ENCODE measurements around the gene JUP. TPM values are rescaled to one million over a fixed set of nuclear protein-coding genes. Genes with fewer than 3 reads are reported as not detected.

Gene JUP
- total RNA-seq, 1 donor from 2014 or later = 1.3 TPM

GRCh38 chr17:41710472-41711090, 75.9 kb downstream of the JUP start:
- no peak overlapping the region for H3K4me3 Mint-ChIP-seq (ENCODE audit: low read depth)
- intact Hi-C loops (cut with micrococcal nuclease) = no loop called here
- DNase-seq (ENCODE audit: low spot score) = no peak
- peaks cover 8% of the 10 kb centered on the region for H3K4me1 Mint-ChIP-seq (ENCODE audit: low read depth)
- no peaks in the 10 kb centered on the region for H3K36me3 Mint-ChIP-seq (ENCODE audit: low read depth)
- H3K27ac Mint-ChIP-seq = no peak overlapping the region
- peaks cover 4% of the 10 kb centered on the region for H3K27me3 Mint-ChIP-seq (ENCODE audit: low read depth)
- H3K9me3 Mint-ChIP-seq = no peaks in the 10 kb centered on the region

- H3K4me1 Mint-ChIP-seq (ENCODE audit: low read depth) = peaks cover 8% of the 10 kb centered on the region
- no peak overlapping the region for H3K27ac Mint-ChIP-seq
These were observed 78.5 kb downstream of the JUP start for GRCh38 chr17:41707803-41708669.

GRCh38 chr17:41705271-41705991, 81.1 kb downstream of the JUP start:
- peaks cover 5% of the 10 kb centered on the region for H3K4me1 Mint-ChIP-seq (ENCODE audit: low read depth)
- no peak overlapping the region for H3K4me3 Mint-ChIP-seq (ENCODE audit: low read depth)
- no peaks in the 10 kb centered on the region for H3K36me3 Mint-ChIP-seq (ENCODE audit: low read depth)
- no peaks in the 10 kb centered on the region for H3K9me3 Mint-ChIP-seq
- no peaks in the 10 kb centered on the region for H3K27me3 Mint-ChIP-seq (ENCODE audit: low read depth)
- no peak for DNase-seq (ENCODE audit: low spot score)
- H3K27ac Mint-ChIP-seq = no peak overlapping the region
- intact Hi-C loops (cut with micrococcal nuclease) = no loop called here

More at GRCh38 chr17:41707803-41708669, 78.5 kb downstream of the JUP start:
- intact Hi-C loops (cut with micrococcal nuclease) = no loop called here
- Mint-ChIP-seq H3K4me3 (ENCODE audit: low read depth) (no peak overlapping the region), H3K27me3 (ENCODE audit: low read depth) (peaks cover 4% of the 10 kb centered on the region), H3K36me3 (ENCODE audit: low read depth) (no peaks in the 10 kb centered on the region), H3K9me3 (no peaks in the 10 kb centered on the region)
- no peak for DNase-seq (ENCODE audit: low spot score)

Other genes with a start within 250 kb of the JUP start
- gene KRT9, start 214.7 kb downstream of the JUP start, total RNA-seq = not detected in 2 replicates
- gene KRT14, start 199.8 kb downstream of the JUP start, total RNA-seq = not detected in 2 replicates
- not detected in 2 replicates for gene KRT16, start 173.9 kb downstream of the JUP start, total RNA-seq
- not detected in 2 replicates for gene KRT17, start 162.1 kb downstream of the JUP start, total RNA-seq
- 779 and 785 TPM in 2 replicates for gene EIF1, start 97.8 kb downstream of the JUP start, total RNA-seq
- not detected in 2 replicates for gene GAST, start 74.4 kb downstream of the JUP start, total RNA-seq
- 0.11 and 0.23 TPM in 2 replicates for gene HAP1, start 52.1 kb downstream of the JUP start, total RNA-seq
- gene P3H4, start 25.2 kb upstream of the JUP start, total RNA-seq = 7.8 and 8.6 TPM in 2 replicates
- gene FKBP10, start 26.3 kb upstream of the JUP start, total RNA-seq = 1.3 and 1.4 TPM in 2 replicates
- 59.9 and 62.0 TPM in 2 replicates for gene NT5C3B, start 49.5 kb upstream of the JUP start, total RNA-seq
- gene KLHL10, start 51.1 kb upstream of the JUP start, total RNA-seq = 0.16 and 0.23 TPM in 2 replicates
- 44.3 and 46.0 TPM in 2 replicates for gene KLHL11, start 78.7 kb upstream of the JUP start, total RNA-seq
- 223 and 232 TPM in 2 replicates for gene ACLY, start 132.2 kb upstream of the JUP start, total RNA-seq
- gene ODAD4, start 143.9 kb upstream of the JUP start, total RNA-seq = 0.50 and 0.85 TPM in 2 replicates
- 71.8 and 77.3 TPM in 2 replicates for gene CNP, start 180.1 kb upstream of the JUP start, total RNA-seq
- gene DNAJC7, start 230.7 kb upstream of the JUP start, total RNA-seq = 103 and 115 TPM in 2 replicates
- 25.8 and 28.2 TPM in 2 replicates for gene NKIRAS2, start 233.4 kb upstream of the JUP start, total RNA-seq